Natural killer cell (primary cell): ENCODE data around the gene KCNAB2. TPM values are rescaled to one million over a fixed set of nuclear protein-coding genes. Genes with fewer than 3 reads are reported as not detected.
A peak's percentile ranks its signal among the peaks of the same experiment; 100 is the strongest.

Source experiments
- ATAC-seq, 3 donors: fragments of 150-1000 bp in 2 of 3; fragments of 200-7000 bp in 1 of 3; cut with Tn5 transposase; 1 replicate in 1 of 3; 2 replicates in 2 of 3; pipeline ENCODE4 v1.10.0; 2021; ENCODE audit warnings: mild to moderate bottlenecking in 2 of 3, moderate library complexity in 2 of 3
- DNase-seq, 2 donors: peaks; one replicate each; pipeline versions ENCODE4 v3.0.0 to v3.0.0-alpha.2; 2013 to 2021; ENCODE audit warnings: mixed read lengths in 1 of 2
- H3K27ac ChIP-seq: one replicate; pipeline ENCODE4 v1.5.1; 2013; ENCODE audit warnings: mild to moderate bottlenecking, low read length
- H3K27me3 ChIP-seq: one replicate; pipeline ENCODE4 v1.6.1; 2013; ENCODE audit warnings: low read length; ENCODE audit not compliant: control insufficient read depth, insufficient read depth
- H3K36me3 ChIP-seq: one replicate; pipeline ENCODE4 v1.6.1; 2013; ENCODE audit warnings: low read length; ENCODE audit not compliant: control insufficient read depth, insufficient read depth
- H3K4me1 ChIP-seq: one replicate; pipeline ENCODE4 v1.6.1; 2013; ENCODE audit warnings: low read length; ENCODE audit not compliant: control insufficient read depth, insufficient read depth
- H3K4me3 ChIP-seq: one replicate; pipeline ENCODE4 v1.5.1; 2013; ENCODE audit warnings: low read length
- H3K9me3 ChIP-seq: one replicate; pipeline ENCODE4 v1.6.1; 2013; ENCODE audit warnings: low read length; ENCODE audit not compliant: control insufficient read depth, insufficient read depth
- H3K27ac Mint-ChIP-seq, 2 donors: one replicate each; pipeline ENCODE4 v1.8.0; 2022; ENCODE audit warnings: mild to moderate bottlenecking in 2 of 2, mixed read lengths in 2 of 2, moderate library complexity in 1 of 2
- H3K27me3 Mint-ChIP-seq, 2 donors: one replicate each; pipeline ENCODE4 v1.8.0; 2022; ENCODE audit warnings: low read depth in 2 of 2, mixed read lengths in 2 of 2
- H3K36me3 Mint-ChIP-seq: one replicate; pipeline ENCODE4 v1.8.0; 2022; ENCODE audit warnings: mixed read lengths
- H3K4me1 Mint-ChIP-seq, 2 donors: one replicate each; pipeline ENCODE4 v1.8.0; 2022; ENCODE audit warnings: mixed read lengths in 2 of 2
- H3K4me3 Mint-ChIP-seq: one replicate; pipeline ENCODE4 v1.8.0; 2022; ENCODE audit warnings: mild to moderate bottlenecking, moderate library complexity, mixed read lengths
- H3K9me3 Mint-ChIP-seq, 2 donors: one replicate each; pipeline ENCODE4 v1.8.0; 2022; ENCODE audit warnings: mixed read lengths in 2 of 2
- WGBS: methylation state at CpG from one replicate; pipeline ENCODE4 v1.1.7; 2013; ENCODE audit warnings: missing lambda C conversion rate; ENCODE audit not compliant: insufficient coverage; 5-methylcytosine and 5-hydroxymethylcytosine counted together
- intact Hi-C: fragments of 100-400 bp; cut with micrococcal nuclease; formaldehyde crosslinking; loops from one replicate; pipeline ENCODE4 v1.14.2; 2022
- total RNA-seq, 4 donors: library from RNA; stranded (reverse); fragments of 120-200 nt in 1 of 4; gene quantifications; one replicate each; pipeline versions ENCODE4 v1.2.3 to v1.2.4, GENCODE V29; 2013 to 2022
- TF ChIP-seq, protein P1 (sequence below): fragments of 200-600 bp; IDR thresholded peaks from one replicate; pipeline ENCODE4 v1.8.0; 2022; ENCODE audit warnings: antibody characterized with exemption

The KCNAB2 gene
- 100 to 1,000 TPM; 387 to 749 (median 430) TPM for total RNA-seq
- 77.3 TPM for total RNA-seq (2013)

DNA sequence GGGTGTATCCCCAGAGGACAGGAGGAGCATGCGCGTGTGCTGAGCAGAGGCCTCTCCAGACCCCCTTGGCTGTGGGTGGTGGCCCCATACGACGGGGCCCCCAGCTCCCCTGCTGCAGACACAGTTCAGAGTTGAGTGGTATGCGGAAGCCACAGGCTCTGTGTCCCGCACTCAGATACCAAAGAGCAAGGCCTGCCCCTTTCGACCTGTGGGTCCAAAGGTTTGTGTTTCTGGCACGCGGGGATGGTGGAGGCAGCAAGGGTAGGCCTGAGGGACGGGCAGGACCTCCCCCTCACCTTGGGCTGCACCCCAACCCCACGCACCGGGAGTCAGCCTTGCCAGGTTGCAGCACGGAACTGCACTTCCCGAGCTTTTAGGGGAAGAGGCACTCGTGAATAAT, at the start of gene KCNAB2:
TSS of gene KCNAB2 (plus strand) at position 328 of the 400 bp plus-strand sequence. CDS start 5,649 bp downstream, outside the sequence.
- Mint-ChIP-seq H3K9me3 (no peaks in the 10 kb centered on the region), H3K27ac (peak within 1 kb of the TSS; percentile 46 to 74), H3K27me3 (no peaks in the 10 kb centered on the region), H3K4me3 (no peak within 1 kb of the TSS), H3K36me3 (no peaks in the 10 kb centered on the region), H3K4me1 (peaks cover 32 to 53% of the 10 kb centered on the region in 2 donors)
- Histone ChIP-seq H3K4me1 (no peaks in the 10 kb centered on the region), H3K27me3 (no peaks in the 10 kb centered on the region), H3K36me3 (peaks cover 62% of the 10 kb centered on the region), H3K9me3 (no peaks in the 10 kb centered on the region), H3K27ac (no peak within 1 kb of the TSS), H3K4me3 (no peak within 1 kb of the TSS)
- 95% methylated on average over 15 of the region's 15 CpGs for WGBS
- TF ChIP-seq, protein P1, sequence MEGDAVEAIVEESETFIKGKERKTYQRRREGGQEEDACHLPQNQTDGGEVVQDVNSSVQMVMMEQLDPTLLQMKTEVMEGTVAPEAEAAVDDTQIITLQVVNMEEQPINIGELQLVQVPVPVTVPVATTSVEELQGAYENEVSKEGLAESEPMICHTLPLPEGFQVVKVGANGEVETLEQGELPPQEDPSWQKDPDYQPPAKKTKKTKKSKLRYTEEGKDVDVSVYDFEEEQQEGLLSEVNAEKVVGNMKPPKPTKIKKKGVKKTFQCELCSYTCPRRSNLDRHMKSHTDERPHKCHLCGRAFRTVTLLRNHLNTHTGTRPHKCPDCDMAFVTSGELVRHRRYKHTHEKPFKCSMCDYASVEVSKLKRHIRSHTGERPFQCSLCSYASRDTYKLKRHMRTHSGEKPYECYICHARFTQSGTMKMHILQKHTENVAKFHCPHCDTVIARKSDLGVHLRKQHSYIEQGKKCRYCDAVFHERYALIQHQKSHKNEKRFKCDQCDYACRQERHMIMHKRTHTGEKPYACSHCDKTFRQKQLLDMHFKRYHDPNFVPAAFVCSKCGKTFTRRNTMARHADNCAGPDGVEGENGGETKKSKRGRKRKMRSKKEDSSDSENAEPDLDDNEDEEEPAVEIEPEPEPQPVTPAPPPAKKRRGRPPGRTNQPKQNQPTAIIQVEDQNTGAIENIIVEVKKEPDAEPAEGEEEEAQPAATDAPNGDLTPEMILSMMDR, result no peak
- DNase-seq (no peak), ATAC-seq (no peak)
- intact Hi-C loops, result no loop called here

DNA sequence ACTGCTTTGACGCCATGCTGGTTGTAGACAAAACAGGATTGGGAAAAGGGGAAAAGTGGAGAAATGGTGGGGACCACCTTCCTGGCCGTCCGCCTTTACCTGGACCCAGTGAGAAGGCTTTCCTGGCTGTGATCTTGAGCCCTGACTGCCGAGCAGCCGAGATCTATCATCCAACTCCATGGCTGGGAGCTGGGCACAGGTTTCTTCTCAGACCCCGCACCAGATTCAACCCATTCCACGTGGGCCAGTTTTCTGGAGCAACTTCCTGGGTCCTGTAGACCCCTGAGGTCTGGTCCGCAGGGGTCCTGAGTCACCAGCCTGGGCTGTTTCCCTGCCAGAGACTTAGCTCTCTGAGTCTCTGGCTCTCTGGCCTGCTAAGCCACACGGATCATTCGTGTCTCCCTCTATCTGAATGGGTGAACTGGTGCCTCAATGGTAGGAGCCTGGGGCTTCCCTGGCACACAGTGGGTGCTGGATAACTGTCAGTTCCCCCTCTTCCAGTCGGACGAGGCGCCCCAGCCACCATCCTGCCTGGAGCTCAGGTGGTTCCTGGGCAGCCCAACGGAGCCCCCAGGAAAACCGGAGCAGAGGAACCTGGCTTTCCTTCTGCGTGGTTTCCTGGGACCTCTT, 48.9 kb upstream of the KCNAB2 start:
- H3K36me3 Mint-ChIP-seq, result no peaks in the 10 kb centered on the region
- Histone ChIP-seq H3K4me3 (no peak overlapping the region), H3K9me3 (no peaks in the 10 kb centered on the region), H3K27me3 (no peaks in the 10 kb centered on the region), H3K27ac (no peak overlapping the region), H3K36me3 (peaks cover 15% of the 10 kb centered on the region), H3K4me1 (peaks cover 30% of the 10 kb centered on the region)
- no peaks in the 10 kb centered on the region for H3K9me3 Mint-ChIP-seq
- no peak overlapping the region for H3K27ac Mint-ChIP-seq
- ATAC-seq (no peak), DNase-seq (no peak)
- no peak overlapping the region for H3K4me3 Mint-ChIP-seq
- intact Hi-C loops, result no loop called here
- 94% methylated on average over 15 of the region's 16 CpGs for WGBS
- H3K27me3 Mint-ChIP-seq, result no peaks in the 10 kb centered on the region
- TF ChIP-seq, protein P1, result no peak
- H3K4me1 Mint-ChIP-seq, result peaks cover 25 to 58% of the 10 kb centered on the region in 2 donors

DNA sequence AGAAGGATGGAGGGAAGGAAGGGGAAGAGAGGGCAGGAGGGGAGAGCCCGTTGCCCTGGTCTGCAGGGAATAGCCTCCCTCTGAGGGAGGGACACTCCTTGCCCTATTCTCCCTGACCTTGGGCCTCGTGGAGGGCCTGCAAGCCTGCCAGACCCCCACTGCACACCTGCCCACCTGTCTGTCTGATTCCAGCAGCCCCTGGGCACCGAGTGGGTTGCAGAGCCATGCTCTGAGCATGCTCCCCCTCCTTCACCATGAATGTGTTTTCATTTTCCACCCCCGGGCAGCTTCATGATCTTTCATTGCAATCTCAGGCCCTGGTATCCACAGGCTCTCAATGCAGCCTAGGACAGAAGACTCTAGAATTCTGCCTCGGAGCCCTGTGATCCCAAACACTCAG, 48.4 kb upstream of the KCNAB2 start:
- Histone ChIP-seq H3K36me3 (peaks cover 15% of the 10 kb centered on the region), H3K4me1 (peaks cover 35% of the 10 kb centered on the region), H3K4me3 (no peak overlapping the region), H3K27ac (no peak overlapping the region), H3K27me3 (no peaks in the 10 kb centered on the region), H3K9me3 (no peaks in the 10 kb centered on the region)
- Mint-ChIP-seq H3K27me3 (no peaks in the 10 kb centered on the region), H3K4me1 (peaks cover 25 to 56% of the 10 kb centered on the region in 2 donors), H3K27ac (peak overlapping the region in 1 of 2 donors; percentile 31), H3K36me3 (no peaks in the 10 kb centered on the region), H3K4me3 (peak overlapping the region; percentile 6), H3K9me3 (no peaks in the 10 kb centered on the region)
- DNase-seq, result no peak
- intact Hi-C loops, result no loop called here
- 91% methylated on average over 5 of the region's 5 CpGs for WGBS
- ATAC-seq, result no peak
- TF ChIP-seq, protein P1, result no peak
